GM21786 (cell line): ENCODE data around the gene RCBTB2.

ENCODE experiments used
- ATAC-seq: cut with Tn5 transposase; IDR thresholded peaks from one replicate; pipeline ENCODE4 v1.9.1; 2021; ENCODE audit not compliant: unreplicated experiment

The RCBTB2 gene

DNA sequence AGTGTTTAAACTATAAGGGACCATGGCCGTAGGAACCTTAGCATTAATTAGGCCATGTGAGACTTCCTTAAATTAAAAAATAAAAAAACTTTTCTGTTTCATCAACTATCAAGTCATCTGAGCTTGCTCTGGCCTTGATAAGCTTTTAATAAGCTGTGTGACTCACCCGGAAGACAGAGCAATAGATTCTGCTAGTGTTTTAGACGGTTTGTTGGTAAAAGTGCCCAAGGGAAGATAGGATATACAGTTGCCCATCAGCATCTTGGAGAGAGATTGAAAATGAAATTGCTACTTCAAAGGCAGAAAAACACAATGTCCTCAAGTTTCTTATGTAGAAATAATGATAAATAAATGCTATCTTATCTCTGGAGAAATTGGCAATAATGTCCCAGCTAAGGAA lies 31.2 kb upstream of the RCBTB2 start:
- no peak for ATAC-seq

DNA sequence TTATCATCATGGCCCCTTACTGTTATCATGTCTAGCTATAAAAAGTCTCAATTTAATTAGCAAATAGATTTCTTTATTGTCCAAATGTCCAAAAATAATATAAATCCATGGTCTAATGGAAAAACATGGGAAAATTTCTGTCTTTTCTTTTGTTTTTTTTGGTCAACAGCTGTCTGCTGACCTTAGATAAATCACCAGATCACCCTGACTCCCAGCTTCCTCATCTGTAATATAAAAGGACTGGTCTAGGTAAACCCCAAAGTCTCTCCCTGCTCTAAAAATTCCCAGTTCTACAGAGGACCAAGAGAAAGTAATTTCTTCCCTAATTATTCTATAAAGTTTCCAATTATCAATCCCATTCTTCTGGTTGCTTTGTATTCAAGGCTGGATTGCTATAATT lies 30.7 kb upstream of the RCBTB2 start:
- ATAC-seq = no peak

DNA sequence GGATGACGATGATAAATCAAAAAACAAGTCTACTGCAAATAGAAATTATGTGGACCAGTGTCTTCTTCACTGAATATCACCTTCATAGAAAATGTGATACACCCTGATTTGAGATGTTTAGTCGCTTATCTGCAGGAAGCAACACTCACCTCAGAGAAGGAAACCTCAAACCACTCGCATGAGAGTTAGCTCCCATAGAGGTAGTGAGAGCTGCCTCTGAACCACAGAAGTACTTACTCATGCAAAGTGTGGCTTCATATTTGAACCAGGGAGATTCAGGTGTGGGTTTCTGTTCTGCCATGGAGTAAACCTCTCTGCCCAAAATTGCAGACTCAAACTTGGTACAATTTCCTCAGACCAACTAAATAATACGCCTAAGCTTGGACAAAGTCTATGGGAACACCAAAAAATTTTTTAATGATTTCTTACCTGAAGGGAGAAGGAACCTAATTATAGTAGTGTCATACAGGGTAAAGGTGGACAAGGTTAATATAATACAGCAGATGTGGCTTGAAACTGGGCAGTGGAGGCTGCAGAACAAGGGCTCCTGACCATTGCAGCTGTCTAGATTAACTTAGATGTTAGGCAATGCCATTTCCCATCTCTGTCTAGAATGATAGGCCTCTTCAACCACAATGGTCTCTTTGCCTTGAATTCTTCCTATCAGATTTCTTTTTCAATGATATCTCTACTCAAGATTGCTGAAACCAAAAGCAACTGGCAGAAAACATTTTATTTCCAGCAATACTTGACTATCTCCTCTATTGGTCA lies 29.6 kb upstream of the RCBTB2 start:
- peak; percentile 99 for ATAC-seq

DNA sequence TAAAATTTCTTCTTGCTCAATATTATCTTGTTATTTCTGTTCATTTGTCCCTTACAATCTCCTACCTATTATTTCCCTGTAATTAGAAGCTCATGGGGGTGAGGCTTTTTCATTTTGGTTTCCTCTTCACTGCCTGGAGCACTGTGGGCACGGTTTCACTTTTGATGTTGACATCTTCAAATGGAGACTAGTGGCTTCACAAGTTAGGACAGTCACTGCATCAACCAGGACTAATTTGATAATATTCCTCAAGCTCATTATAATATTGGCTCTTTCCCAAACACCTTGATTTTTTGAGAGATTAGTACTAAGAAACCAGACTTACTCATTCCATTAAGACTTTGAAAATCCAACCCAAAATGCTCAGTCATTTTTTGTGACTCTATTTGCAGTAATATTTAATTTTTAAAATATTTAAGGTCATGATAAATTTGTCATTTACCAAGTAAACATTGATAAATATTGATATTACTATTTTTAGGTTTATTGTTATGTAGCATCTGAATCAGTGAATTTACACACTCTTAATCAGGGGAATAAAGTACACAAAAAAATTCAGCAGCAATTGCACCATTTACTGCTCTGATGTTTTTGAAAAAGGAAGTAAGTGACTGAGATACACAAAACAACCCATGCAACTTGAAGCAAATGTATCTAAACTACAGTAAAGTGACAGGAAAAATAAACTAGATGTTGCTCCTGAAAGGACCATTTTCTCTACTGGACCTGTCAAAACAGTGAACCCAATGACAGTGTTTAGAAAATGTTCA lies 28.8 kb upstream of the RCBTB2 start:
- no peak for ATAC-seq

DNA sequence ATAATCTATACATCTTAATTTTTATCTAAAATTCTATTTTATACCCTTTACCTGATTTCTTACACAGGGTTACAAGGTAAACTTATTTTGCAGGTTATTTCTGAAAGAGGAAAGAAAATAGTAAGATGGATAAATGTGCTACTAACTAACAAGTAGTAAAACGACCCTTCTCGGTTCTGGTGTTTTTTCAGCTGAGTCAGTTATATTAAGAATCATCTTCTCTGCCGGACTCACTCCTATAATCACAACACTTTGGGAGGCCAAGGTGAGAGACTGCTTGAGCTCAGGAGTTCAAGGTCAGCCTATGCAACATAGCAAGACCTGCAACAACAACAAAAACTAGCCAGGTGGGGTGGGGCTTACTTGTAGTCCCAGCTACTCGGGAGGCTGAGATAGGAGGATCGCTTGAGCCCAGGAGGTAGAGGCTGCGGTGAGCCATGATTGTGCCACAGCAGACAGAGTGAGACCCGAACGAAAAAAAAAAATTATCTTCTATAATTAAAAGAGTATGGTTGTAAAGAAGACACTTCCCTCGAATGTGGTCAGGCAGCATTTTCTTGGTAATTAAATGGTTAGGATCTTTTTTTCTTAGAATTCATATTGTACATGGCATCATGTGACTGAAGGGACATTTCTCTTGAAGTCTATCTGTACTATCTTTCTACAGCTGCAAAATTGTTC lies 27.9 kb upstream of the RCBTB2 start:
- no peak for ATAC-seq

DNA sequence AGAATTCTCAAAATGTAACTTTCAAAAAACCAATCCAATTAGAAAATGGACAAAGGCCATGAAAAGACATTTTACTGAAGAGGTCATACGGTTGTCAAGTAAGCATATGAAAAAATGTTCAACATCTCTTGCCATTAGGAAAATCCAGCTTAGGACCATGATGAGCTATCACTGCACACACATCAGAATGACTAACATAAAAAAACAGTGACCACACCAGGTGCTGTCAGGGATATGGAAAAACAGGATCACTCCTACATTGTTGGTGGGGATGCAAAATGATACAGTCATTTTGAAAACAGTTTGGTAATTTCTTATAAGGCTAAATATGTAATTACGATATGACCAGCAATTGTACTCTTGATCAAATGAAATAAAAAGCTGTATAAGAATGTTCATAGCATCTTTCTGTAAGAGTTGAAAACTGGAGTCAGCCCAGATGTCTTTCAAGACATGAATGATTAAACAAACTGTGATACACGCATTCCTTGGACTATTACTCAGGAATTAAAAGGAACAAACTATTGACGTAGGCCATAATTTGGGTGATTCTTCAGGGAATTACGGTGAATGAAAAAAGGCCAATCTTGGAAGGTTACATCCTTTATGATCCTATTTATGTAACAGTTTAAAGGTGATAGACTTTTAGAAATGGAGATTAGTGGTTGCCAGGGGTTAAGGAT lies 26.9 kb upstream of the RCBTB2 start:
- no peak for ATAC-seq

DNA sequence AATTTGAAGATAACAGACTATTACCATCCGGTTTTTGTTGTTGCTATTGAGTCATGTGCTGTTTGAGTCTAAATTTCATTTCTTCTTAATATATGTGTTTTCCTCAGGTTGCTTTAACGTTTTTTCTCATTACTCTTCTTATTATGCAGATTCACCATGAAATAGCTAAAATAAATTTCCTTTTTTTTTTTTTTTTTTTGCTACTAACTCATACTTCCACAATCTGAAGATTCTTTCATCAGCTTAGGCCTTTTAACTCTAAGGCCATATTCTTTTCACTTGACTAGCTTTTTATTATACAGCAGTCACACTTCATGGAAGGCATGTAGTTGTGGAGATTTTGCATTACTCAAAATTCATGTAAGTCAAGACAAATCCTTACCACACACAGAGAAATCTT lies 23.9 kb upstream of the RCBTB2 start:
- no peak for ATAC-seq

DNA sequence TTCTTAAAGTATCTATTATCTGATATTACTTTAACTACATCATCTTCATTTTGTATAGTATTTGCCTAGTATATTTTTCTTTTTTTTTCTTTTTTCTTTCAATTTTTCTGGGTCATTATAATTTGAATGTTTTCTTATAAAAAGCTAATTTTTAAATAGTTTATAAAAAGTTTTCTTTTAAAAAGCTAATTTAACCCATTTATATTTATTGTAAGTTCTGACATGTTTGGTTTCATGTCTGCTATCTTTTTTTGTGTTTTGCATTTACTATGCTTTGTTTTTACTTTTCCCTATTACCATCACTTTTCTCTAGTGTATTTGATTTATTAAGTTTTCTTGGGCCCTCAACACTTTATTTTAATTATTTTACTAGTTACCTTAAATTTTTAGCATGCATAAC lies 22.6 kb upstream of the RCBTB2 start:
- ATAC-seq = no peak

DNA sequence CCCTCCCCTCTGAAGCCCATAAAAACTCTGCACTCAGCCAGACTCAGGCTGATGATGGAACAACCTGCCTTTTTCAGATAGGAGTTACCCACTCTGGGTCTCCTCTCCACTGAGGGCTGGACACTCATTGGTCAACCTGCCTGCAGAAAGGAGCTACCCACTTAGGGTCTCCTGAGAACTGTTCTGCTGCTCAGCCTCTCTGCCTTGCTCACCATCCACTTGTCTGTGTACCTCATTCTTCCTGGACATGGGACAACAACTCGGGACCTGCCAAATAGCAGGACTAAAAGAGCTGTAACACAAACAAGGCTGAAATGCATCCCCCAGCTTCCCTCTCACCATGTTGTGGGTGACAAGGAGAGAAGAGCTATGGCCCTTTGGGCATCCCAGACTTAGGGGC lies 18.4 kb upstream of the RCBTB2 start:
- no peak for ATAC-seq

DNA sequence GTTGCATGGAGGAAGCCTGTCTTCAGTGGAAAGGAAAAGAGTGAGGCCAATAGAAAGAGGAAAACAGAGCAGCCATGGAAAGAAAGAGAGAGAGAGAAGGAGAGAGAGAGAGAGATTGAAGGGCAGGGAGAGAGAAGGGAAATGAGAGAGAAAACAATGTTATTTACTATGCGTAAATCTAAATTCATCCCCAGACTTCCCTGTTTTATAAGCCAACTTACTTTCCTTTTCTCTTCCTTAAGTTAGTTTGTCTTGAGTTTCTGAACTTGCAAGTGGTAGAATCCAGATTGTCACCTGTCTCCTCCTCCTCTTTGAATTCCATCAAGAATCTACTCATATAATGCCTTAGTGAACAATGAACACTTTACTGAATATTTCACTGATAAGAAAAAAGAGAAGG lies 16.8 kb upstream of the RCBTB2 start:
- ATAC-seq = no peak

DNA sequence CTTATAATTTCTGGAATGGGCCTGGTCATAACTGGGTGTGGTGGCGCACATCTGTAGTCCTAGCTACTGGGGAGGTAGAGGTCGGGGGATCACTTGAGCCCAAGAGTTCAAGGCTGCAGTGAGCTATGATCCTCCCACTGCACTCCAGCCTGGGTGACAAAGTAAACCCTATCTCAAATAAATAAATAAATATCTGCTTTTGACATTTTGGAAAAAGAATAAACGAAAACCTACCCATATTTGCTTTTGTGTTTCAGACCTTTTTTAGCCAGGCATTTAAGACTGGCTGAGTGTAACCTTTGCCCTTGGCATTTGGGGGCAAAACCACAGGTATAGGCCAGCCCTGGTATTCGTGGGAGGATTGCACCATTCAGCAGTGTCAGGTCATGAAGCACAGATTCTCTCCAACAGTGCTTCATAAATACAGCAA lies 14.8 kb upstream of the RCBTB2 start:
- no peak for ATAC-seq

DNA sequence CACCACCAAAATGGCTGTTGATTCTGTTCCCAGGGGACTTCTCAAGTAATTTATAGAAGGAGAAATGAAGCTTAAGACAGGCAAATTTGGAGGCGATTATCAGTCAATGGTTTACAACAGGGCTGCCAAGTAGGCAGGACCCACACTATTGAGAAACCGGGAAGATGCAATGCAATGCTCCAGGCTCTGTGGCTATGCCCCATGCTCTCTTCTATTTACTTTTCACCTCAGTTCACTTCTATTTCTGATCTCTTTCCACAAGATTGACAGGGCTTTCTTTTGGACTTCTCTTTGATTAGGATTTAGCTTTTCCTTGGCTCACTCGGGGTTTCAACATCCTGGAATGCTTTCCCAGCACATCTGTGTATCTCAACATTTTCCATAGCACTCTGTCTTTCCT lies 12.7 kb upstream of the RCBTB2 start:
- no peak for ATAC-seq

DNA sequence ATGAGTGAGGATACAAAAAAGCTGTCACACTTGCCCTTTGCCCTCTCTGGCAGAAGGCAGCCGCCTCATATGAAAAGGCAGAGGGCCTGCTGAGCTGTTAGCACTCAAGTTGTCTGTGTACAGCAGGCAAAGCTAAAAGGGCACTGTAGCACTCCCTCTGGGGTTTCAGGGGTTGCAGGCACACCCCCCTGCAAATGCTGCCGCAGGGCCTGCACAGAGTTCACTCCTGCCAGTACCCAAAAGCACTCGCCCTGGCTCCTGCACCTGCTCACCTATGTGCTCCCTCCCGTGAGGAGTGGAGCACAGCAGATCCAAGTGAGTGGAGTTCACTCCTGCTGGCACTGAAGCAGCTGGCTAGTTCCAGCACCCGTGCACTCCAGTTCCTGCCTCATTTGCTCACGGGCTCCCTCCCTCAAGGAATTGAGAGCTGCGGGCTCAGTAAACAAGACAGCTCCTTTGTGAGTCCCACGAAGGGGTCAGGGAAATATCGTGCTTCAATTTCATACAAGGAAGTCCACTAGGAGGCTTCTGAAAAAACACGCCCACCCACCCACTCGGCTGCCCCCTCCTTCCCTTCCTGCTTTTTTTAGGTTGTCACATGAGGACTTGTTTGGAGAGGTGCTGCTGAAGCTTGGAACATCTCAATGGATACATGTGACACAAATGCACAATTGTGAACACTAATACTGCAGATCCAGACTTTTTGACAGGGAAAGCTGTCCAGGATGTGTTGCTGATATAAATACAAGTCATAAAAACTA lies 9.9 kb upstream of the RCBTB2 start:
- peak; percentile 77 for ATAC-seq

DNA sequence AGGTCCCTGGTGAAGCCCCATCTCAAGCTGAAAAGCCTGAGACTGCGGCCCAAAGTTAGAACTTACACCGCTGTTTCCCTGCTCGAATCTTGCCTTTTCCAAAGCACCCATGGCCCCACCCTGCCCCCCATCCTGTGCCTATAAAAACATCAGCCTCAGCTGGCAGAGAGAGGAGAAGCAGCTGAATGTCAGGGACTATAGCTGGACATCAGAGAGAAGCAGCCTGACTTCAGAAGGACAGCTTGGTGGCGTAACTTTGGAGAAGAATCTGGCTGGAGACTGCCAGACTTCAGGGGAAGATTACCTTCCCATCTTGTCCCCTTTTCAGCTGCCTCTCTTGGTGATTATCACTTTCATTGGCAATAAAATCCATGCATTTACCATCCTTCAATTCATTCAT lies 9.3 kb upstream of the RCBTB2 start:
- ATAC-seq = no peak

DNA sequence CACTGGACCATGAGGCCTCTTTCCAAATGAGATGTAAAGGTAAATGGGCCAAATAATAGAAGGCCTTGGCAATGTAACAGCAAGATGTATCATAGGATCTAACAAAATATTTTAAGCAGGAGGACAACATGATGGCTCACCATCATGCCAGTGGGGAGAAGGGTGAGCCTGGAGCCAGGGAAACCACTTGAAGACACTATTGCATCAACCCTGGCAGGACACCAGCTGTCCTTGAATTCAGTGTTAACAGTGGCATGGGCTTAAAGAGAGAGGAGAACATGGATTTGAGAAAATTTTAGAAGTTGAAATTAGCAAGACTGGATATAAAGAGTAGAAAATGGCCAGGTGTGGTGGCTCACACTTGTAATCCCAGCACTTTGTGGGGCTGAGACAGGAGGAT lies 6.7 kb upstream of the RCBTB2 start:
- ATAC-seq = no peak

DNA sequence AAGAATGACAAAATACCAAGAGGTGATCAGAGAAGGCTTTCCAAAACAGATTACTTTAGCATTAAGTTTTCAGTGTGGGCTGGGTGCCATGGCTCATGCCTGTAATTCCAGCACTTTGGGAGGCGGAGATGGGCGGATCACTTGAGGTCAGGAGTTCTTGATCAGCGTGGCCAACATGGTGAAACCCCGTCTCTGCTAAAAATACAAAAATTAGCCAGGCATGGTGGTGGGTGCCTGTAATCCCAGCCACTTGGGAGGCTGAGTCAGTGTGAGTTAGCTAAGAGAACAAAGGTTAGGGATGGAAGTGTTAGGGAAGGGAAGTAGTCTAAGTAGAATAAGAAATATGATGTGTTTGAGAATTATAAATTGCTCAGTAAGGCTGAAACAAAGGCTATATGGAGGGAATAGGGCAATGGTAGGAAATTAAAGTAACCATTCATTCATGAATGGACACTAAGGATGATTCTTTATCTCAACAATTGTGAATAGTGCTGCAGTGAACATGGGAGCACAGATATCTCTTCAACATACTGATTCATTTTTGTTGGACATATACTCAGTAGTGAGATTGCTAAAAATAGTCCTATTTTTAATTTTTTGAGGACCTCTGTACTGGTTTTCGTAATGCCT lies 3.9 kb upstream of the RCBTB2 start:
- ATAC-seq = no peak

DNA sequence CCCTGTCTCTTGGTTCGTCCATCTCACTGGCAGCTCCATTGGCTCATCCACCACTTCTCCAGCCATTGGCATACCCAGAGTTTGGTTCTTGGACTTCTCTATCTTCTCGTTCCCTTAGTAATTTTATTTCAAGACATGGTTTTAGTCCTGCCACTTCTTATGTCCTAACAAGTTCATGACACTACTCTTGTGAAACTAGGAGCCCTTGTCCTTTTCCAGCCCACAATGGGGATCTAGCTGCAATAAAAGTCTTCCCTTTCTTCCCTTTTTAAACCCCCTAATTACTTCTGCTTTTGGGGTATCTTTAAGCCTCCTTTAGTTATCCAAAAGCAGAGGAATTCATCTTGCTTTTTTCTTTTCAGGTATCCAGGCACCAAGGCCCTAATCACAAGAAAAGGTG lies 2.9 kb upstream of the RCBTB2 start:
- no peak for ATAC-seq

DNA sequence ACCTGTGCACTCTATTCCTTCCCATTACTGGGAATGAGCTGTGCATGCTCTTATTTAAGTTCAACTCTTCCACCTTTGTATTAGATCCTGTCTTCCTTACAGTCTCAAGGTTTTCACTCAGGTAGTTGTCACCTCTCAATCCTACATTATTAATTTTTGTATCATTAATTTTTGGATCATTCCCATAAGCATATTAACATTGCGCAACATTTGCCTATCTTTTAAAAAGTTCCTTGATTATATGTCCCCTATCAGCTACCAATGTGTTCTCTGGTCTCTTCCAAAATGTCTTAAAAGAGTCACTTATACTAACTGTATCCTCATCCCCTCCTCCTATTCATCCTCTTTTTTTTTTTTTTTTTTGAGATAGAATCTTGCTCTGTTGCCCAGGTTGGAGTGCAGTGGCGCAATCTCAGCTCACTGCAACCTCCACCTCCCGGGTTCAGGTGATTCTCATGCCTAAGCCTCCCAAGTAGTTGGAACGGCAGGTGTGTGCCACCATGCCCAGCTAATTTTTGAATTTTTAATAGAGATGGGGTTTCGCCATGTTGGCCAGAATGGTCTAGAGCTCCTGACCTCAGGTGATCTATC lies 2.1 kb upstream of the RCBTB2 start:
- no peak for ATAC-seq

DNA sequence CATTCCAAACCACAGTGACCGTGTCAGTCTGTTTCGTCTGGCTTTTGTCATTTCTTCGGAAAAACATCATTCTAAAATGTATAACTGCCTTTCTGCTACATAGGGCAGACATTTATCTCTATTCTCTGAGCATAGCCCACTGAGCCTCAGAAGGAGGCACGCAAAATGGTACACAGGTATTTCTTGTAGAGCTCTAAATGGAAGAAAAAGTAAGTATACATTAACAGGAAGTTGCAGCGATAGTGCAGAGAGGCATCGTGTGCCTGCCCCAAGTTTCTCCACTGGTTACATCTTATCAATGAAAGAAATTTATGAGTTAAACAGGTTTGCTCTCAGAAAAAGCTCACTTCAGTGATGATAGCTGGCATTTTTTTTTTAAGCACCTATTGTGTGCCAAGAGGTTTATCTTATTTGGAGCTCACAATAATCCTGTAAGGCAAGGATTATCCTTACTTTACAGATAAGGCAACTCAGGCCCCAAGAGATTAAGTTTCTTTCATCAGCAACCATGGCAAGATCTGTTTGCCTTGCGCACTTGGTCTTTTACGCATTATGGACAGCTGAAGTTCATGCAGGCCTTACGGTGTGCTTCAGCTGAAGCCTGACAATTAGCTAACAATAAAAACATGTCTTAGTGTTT lies 1.2 kb upstream of the RCBTB2 start:
- no peak for ATAC-seq

DNA sequence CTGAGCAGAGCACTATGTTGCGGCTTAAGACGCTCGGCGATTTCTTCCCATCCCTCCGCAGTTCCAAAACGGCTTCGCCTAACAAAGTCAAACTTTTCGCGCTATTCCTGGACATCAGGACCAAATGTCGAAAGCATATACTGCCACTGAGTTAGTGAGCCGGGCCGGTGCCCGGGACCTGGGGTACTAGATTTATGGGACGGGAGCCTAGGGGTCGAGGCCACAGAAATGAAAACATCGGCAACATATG lies 699 bp downstream of the RCBTB2 start:
- ATAC-seq = no peak
